ENCODE data around the gene DBF4B. TPM values are rescaled to one million over a fixed set of nuclear protein-coding genes. Genes with fewer than 3 reads are reported as not detected.
A peak's percentile ranks its signal among the peaks of the same experiment; 100 is the strongest.

The DBF4B gene, protein sequence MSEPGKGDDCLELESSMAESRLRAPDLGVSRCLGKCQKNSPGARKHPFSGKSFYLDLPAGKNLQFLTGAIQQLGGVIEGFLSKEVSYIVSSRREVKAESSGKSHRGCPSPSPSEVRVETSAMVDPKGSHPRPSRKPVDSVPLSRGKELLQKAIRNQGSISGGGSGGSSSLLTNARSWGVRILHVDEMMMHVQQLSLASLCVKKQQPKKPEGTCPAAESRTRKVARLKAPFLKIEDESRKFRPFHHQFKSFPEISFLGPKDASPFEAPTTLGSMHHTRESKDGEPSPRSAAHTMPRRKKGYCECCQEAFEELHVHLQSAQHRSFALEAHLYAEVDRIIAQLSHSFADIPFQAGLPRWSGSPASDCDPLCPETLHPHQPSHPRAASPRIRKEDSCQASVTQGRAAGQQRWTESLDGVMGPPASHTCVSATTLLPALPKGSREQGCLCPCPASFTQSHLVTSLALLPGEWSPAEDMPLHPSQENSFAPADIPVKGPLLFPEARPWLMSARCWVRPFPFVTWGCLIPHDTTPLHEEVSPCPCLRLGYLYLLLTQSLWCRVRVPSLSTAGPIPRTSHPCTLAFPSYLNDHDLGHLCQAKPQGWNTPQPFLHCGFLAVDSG
- 3.5 TPM for total RNA-seq
- polyA plus RNA-seq, result 5.2 TPM
- long read RNA-seq, donor 1, result 0 reads
- long read RNA-seq, donor 2, result 0 reads
- long read RNA-seq, donor 3, partial matches to known transcripts, result 0 of 3 reads
- long read RNA-seq, donor 3, other reads (novel, unspliced or antisense), result 0 of 3 reads
- long read RNA-seq, donor 4, partial matches to known transcripts, result 0 of 1 reads
- long read RNA-seq, donor 4, other reads (novel, unspliced or antisense), result 0 of 1 reads
- long read RNA-seq, donor 5, partial matches to known transcripts, result 5 of 6 reads
- long read RNA-seq, donor 5, other reads (novel, unspliced or antisense), result 0 of 6 reads
- long read RNA-seq, donor 6, partial matches to known transcripts, result 5 of 5 reads
- long read RNA-seq, donor 6, other reads (novel, unspliced or antisense), result 0 of 5 reads
- long read RNA-seq, donor 7, partial matches to known transcripts, result 0 of 1 reads
- long read RNA-seq, donor 7, other reads (novel, unspliced or antisense), result 0 of 1 reads
- long read RNA-seq, donor 8, partial matches to known transcripts, result 0 of 1 reads
- long read RNA-seq, donor 8, other reads (novel, unspliced or antisense), result 0 of 1 reads
- long read RNA-seq, donor 9, result 0 reads
- long read RNA-seq, donor 10, result 0 reads

DNA sequence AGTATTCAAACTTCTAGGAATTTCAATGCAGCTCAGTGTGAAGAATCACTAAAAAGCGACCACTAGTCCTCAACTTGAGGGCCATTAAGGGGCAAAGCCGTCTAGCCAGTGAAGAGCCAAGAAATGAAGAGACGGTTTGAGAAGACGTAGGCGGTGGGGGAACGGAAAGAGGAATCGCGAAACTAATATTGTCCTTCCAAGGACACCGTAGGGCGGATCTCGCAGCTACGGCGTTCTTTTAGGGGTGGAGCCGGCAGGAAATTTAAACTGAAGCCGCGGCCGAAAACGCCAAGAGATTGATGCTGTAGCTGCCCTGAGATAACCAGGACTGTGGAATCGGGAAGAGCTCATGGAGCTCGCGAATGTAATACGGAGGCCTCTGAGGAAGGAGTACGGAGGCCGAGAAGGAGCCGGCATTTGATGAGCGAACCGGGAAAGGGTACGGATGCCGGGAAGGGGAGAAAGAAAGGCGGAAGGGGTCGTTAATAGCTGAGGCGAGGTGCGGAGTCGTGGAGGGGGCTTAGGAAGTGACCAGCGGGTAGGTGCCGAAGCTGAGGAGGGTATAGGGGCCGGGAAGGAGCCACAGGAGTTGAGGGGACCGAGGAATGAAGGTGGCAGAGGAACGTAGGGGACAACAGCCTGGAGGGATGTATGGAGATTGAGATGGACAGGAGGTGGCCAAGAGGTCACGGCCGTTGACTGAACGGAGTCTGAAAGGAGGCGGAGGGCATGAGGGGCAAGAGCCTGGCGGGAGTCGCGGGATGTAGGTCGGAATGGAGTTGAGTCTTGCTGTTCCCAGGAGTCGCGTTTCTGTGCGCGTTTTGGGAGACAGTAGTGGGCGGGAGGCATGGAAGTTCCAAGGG is at the start of gene DBF4B:
Gene DBF4B (plus strand): TSS at position 265 of the 863 bp plus-strand sequence. CDS start 156 bp downstream, at position 421.
- H3K27ac ChIP-seq (ENCODE audit: low read depth in 1 of 2, low read length in 1 of 2), result peak within 1 kb of the TSS; percentile 3 to 77
- no peaks in the 10 kb centered on the region for H3K27me3 ChIP-seq (ENCODE audit: control insufficient read depth in 2 of 2, insufficient read depth in 1 of 2, low read length in 1 of 2)
- H3K9me3 ChIP-seq (ENCODE audit: control insufficient read depth in 2 of 2, insufficient read depth in 1 of 2, low read length in 1 of 2), result no peaks in the 10 kb centered on the region
- H3K36me3 ChIP-seq (ENCODE audit: control insufficient read depth in 2 of 2, insufficient read depth in 2 of 2, low read length in 1 of 2), result no peaks in the 10 kb centered on the region
- peak within 1 kb of the TSS; percentile 79 to 99 for H3K4me3 ChIP-seq (ENCODE audit: low read length in 2 of 2)
- DNase-seq (ENCODE audit: low read depth in 6 of 9, low spot score in 9 of 9), result peak; percentile 84 to 98 (median 93)
- H3K4me1 ChIP-seq (ENCODE audit: control insufficient read depth in 2 of 2, insufficient read depth in 2 of 2, low read length in 2 of 2), result peaks cover 5 to 15% of the 10 kb centered on the region in 2 donors
- WGBS, result under 1% methylated on average over 52 of the region's 52 CpGs

DNA sequence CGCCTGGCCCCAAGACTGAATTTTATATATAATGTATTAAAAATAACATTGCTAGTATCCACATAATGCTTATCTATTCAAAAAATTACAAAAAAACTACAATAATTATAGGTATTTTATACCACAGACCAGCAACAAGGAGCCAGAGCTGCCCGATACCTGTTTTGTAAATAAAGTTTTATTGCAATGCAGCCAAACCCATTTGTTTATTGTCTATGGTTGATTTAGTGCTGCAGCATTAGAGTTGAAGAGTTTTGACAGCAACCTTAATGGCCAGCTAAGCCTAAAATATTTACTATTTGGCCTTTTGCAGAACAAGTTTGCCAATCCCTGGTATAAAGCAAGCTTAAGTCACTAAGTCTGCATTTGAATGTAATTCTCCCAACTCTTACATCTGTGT is 46.6 kb upstream of the DBF4B start:
- Histone ChIP-seq H3K27me3 (ENCODE audit: control insufficient read depth in 2 of 2, insufficient read depth in 1 of 2, low read length in 1 of 2) (peaks cover 2 to 25% of the 10 kb centered on the region in 2 donors), H3K27ac (ENCODE audit: low read depth in 1 of 2, low read length in 1 of 2) (no peak overlapping the region), H3K9me3 (ENCODE audit: control insufficient read depth in 2 of 2, insufficient read depth in 1 of 2, low read length in 1 of 2) (no peaks in the 10 kb centered on the region), H3K36me3 (ENCODE audit: control insufficient read depth in 2 of 2, insufficient read depth in 2 of 2, low read length in 1 of 2) (no peaks in the 10 kb centered on the region), H3K4me3 (ENCODE audit: low read length in 2 of 2) (no peak overlapping the region), H3K4me1 (ENCODE audit: control insufficient read depth in 2 of 2, insufficient read depth in 2 of 2, low read length in 2 of 2) (no peaks in the 10 kb centered on the region)
- WGBS, result 99% methylated on average over 2 of the region's 2 CpGs
- no peak for DNase-seq (ENCODE audit: low read depth in 6 of 9, low spot score in 9 of 9)

DNA sequence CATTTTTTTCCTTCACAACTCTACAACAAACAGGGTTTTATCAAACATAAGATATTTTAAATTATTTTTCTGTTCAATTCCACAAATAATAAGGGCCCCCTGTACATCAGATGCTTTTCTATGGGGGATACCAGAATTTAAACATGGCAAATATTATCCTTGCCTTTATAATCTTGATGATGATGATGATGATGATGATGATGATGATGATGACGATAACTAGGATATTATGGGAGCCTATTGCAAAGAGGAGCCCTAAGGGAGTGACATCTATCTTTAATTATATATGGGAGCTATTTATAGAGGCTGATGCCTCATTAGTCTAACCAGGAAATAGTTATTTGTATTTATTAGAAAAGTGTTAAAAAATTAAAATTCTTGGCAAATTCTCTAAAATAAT is 45.4 kb upstream of the DBF4B start:
- Histone ChIP-seq H3K27me3 (ENCODE audit: control insufficient read depth in 2 of 2, insufficient read depth in 1 of 2, low read length in 1 of 2) (peaks cover 2 to 12% of the 10 kb centered on the region in 2 donors), H3K4me3 (ENCODE audit: low read length in 2 of 2) (no peak overlapping the region), H3K4me1 (ENCODE audit: control insufficient read depth in 2 of 2, insufficient read depth in 2 of 2, low read length in 2 of 2) (no peaks in the 10 kb centered on the region), H3K9me3 (ENCODE audit: control insufficient read depth in 2 of 2, insufficient read depth in 1 of 2, low read length in 1 of 2) (no peaks in the 10 kb centered on the region), H3K36me3 (ENCODE audit: control insufficient read depth in 2 of 2, insufficient read depth in 2 of 2, low read length in 1 of 2) (no peaks in the 10 kb centered on the region), H3K27ac (ENCODE audit: low read depth in 1 of 2, low read length in 1 of 2) (no peak overlapping the region)
- no peak for DNase-seq (ENCODE audit: low read depth in 6 of 9, low spot score in 9 of 9)
- WGBS, result 90% methylated on average over 1 of the region's 1 CpG

DNA sequence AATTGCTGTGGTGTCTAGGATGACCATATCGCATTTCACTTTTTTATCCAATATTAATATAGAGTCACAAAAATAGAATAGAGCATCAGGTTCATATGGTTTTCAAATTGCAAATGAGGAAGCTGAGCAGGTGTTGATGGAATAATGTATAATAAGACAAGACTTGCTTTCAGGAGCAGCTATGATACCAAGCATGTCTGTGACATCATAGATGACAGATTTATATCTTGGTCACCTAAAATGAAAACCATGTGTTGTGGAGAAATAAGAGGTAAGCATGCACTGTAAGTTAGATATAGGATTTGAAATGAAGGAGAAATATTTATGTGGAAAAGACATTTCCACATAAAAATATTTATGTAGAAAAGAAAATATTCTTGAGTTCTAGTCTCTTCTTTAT is 43.6 kb upstream of the DBF4B start:
- Histone ChIP-seq H3K9me3 (ENCODE audit: control insufficient read depth in 2 of 2, insufficient read depth in 1 of 2, low read length in 1 of 2) (no peaks in the 10 kb centered on the region), H3K27me3 (ENCODE audit: control insufficient read depth in 2 of 2, insufficient read depth in 1 of 2, low read length in 1 of 2) (peaks cover 2 to 3% of the 10 kb centered on the region in 2 donors), H3K4me1 (ENCODE audit: control insufficient read depth in 2 of 2, insufficient read depth in 2 of 2, low read length in 2 of 2) (no peaks in the 10 kb centered on the region), H3K27ac (ENCODE audit: low read depth in 1 of 2, low read length in 1 of 2) (no peak overlapping the region), H3K36me3 (ENCODE audit: control insufficient read depth in 2 of 2, insufficient read depth in 2 of 2, low read length in 1 of 2) (no peaks in the 10 kb centered on the region), H3K4me3 (ENCODE audit: low read length in 2 of 2) (no peak overlapping the region)
- 92% methylated on average over 1 of the region's 1 CpG for WGBS
- no peak for DNase-seq (ENCODE audit: low read depth in 6 of 9, low spot score in 9 of 9)

DNA sequence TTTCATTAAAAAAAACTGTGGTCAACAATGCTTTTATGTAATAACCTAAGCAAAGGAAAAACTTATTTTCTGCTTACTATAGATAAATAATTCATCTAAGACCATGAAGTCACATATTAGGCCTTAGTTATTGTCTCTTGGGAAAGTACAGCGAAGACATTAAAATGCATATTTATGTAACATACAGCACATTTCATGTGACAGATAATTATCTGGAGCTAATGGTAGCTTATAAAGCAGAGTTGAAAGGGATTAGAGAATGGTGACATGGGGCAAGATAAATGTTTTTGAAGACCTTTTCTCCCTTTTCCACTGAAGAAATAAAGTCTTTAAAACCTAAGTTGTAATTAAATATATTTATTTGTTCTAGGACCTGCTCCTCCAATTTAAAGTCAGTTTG is 42.5 kb upstream of the DBF4B start:
- Histone ChIP-seq H3K27ac (ENCODE audit: low read depth in 1 of 2, low read length in 1 of 2) (no peak overlapping the region), H3K27me3 (ENCODE audit: control insufficient read depth in 2 of 2, insufficient read depth in 1 of 2, low read length in 1 of 2) (peaks cover 0 to 2% of the 10 kb centered on the region in 2 donors), H3K9me3 (ENCODE audit: control insufficient read depth in 2 of 2, insufficient read depth in 1 of 2, low read length in 1 of 2) (no peaks in the 10 kb centered on the region), H3K4me1 (ENCODE audit: control insufficient read depth in 2 of 2, insufficient read depth in 2 of 2, low read length in 2 of 2) (no peaks in the 10 kb centered on the region), H3K36me3 (ENCODE audit: control insufficient read depth in 2 of 2, insufficient read depth in 2 of 2, low read length in 1 of 2) (no peaks in the 10 kb centered on the region), H3K4me3 (ENCODE audit: low read length in 2 of 2) (no peak overlapping the region)
- WGBS, result 97% methylated on average over 1 of the region's 1 CpG
- no peak for DNase-seq (ENCODE audit: low read depth in 6 of 9, low spot score in 9 of 9)

DNA sequence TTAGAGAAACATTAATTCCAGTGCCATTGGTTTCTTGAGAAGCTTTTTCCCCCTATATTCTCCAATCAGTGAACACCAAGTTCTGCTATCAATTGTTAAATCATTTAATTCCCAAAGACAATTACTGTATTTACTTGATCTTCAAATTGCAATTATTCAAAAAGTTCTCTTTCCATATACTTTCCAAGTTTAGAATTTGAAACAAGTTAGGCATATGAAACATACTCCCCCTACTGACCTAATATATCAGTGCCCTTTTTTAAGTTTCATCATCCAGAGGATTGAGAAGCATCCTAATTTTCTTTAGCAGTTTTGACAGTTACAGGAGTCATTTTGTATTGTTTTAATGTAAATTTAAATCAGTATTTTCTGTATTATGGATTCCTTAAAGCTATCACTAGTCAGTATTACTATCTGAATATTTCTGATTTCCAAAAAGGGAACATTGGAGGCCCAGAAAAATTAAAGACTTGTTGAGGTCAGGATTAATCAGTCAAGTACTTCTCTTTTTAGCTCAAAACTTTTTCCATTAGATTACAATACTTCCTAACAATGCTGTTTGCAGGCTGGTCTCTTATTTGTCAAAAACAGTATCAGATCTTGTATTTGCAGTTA is 35.9 kb upstream of the DBF4B start:
- Histone ChIP-seq H3K4me3 (ENCODE audit: low read length in 2 of 2) (no peak overlapping the region), H3K36me3 (ENCODE audit: control insufficient read depth in 2 of 2, insufficient read depth in 2 of 2, low read length in 1 of 2) (peaks cover 0 to under 1% of the 10 kb centered on the region in 2 donors), H3K4me1 (ENCODE audit: control insufficient read depth in 2 of 2, insufficient read depth in 2 of 2, low read length in 2 of 2) (no peaks in the 10 kb centered on the region), H3K27me3 (ENCODE audit: control insufficient read depth in 2 of 2, insufficient read depth in 1 of 2, low read length in 1 of 2) (no peaks in the 10 kb centered on the region), H3K9me3 (ENCODE audit: control insufficient read depth in 2 of 2, insufficient read depth in 1 of 2, low read length in 1 of 2) (no peaks in the 10 kb centered on the region), H3K27ac (ENCODE audit: low read depth in 1 of 2, low read length in 1 of 2) (no peak overlapping the region)
- peak in 1 of 9 donors; percentile 7 for DNase-seq (ENCODE audit: low read depth in 6 of 9, low spot score in 9 of 9)

DNA sequence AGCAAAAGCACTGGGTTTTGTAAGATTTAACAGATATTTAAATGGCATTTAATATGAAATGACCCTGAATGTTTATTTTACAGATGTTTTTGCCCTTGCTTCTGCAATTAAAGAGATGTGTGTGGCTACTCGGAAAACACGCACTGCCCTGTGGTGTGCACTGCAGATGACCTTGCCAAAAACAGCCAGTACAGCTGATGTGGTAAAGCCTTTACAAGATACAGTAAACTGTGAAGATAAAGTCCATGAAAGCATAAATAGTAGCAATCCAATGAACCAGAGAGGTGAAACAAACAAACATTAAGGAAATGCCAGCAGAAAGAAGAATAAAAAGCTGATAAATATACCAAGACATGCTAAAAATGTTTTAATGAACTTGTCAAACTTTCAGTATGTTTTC is 34.6 kb upstream of the DBF4B start:
- H3K9me3 ChIP-seq (ENCODE audit: control insufficient read depth in 2 of 2, insufficient read depth in 1 of 2, low read length in 1 of 2), result no peaks in the 10 kb centered on the region
- no peaks in the 10 kb centered on the region for H3K27me3 ChIP-seq (ENCODE audit: control insufficient read depth in 2 of 2, insufficient read depth in 1 of 2, low read length in 1 of 2)
- peaks cover 4 to 12% of the 10 kb centered on the region in 2 donors for H3K36me3 ChIP-seq (ENCODE audit: control insufficient read depth in 2 of 2, insufficient read depth in 2 of 2, low read length in 1 of 2)
- no peak overlapping the region for H3K4me3 ChIP-seq (ENCODE audit: low read length in 2 of 2)
- DNase-seq (ENCODE audit: low read depth in 6 of 9, low spot score in 9 of 9), result no peak
- 98% methylated on average over 2 of the region's 2 CpGs for WGBS
- H3K27ac ChIP-seq (ENCODE audit: low read depth in 1 of 2, low read length in 1 of 2), result no peak overlapping the region
- no peaks in the 10 kb centered on the region for H3K4me1 ChIP-seq (ENCODE audit: control insufficient read depth in 2 of 2, insufficient read depth in 2 of 2, low read length in 2 of 2)

DNA sequence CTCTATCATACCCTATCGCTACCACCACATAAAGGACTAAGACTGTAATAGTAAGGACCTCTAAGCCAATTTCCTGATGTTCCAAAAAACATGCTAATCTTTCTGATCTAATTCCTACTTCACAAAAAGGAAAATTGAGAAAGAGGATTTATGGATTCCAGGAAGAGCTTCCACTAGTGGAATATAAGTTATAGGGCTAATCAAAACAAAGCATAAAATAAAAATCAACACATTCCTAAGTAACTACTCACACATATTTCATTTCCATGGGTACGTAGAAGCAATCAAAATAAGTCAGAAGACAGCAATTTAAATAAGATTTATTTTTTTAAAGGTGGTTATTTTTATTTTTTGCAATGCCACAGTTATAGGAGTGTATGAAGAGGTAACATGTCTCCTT is 31.3 kb upstream of the DBF4B start:
- no peak overlapping the region for H3K4me3 ChIP-seq (ENCODE audit: low read length in 2 of 2)
- no peaks in the 10 kb centered on the region for H3K4me1 ChIP-seq (ENCODE audit: control insufficient read depth in 2 of 2, insufficient read depth in 2 of 2, low read length in 2 of 2)
- H3K27ac ChIP-seq (ENCODE audit: low read depth in 1 of 2, low read length in 1 of 2), result no peak overlapping the region
- peaks cover 17 to 27% of the 10 kb centered on the region in 2 donors for H3K36me3 ChIP-seq (ENCODE audit: control insufficient read depth in 2 of 2, insufficient read depth in 2 of 2, low read length in 1 of 2)
- DNase-seq (ENCODE audit: low read depth in 6 of 9, low spot score in 9 of 9), result no peak
- no peaks in the 10 kb centered on the region for H3K9me3 ChIP-seq (ENCODE audit: control insufficient read depth in 2 of 2, insufficient read depth in 1 of 2, low read length in 1 of 2)
- WGBS, result 73% methylated on average over 2 of the region's 2 CpGs
- no peaks in the 10 kb centered on the region for H3K27me3 ChIP-seq (ENCODE audit: control insufficient read depth in 2 of 2, insufficient read depth in 1 of 2, low read length in 1 of 2)
